Bronchial epithelial cell (primary cell): ENCODE results near the gene A2ML1. TPM values are rescaled to one million over a fixed set of nuclear protein-coding genes. Genes with fewer than 3 reads are reported as not detected.
"Not testable (repeated sequence)": the region's sequence is repeated elsewhere in the genome, so short reads cannot be mapped to it uniquely, and the experiment has no call there.

Experiments
- DNase-seq: peaks from one replicate; pipeline ENCODE4 v3.0.0-alpha.2; 2010; ENCODE audit warnings: low read depth
- FAIRE-seq: peaks from 2 replicates; lab custom pipeline; 2011; peaks lifted over from hg19 to GRCh38; lab: Jason Lieb, UNC
- H3K27me3 ChIP-seq: 2 replicates; pipeline ENCODE4 v1.5.1; 2011; ENCODE audit warnings: low read length; ENCODE audit not compliant: control insufficient read depth, insufficient read depth
- H3K36me3 ChIP-seq: 2 replicates; pipeline ENCODE4 v1.5.1; 2011; ENCODE audit warnings: low read length; ENCODE audit not compliant: control insufficient read depth, insufficient read depth
- H3K4me3 ChIP-seq: 2 replicates; pipeline ENCODE4 v1.5.1; 2011; ENCODE audit warnings: mild to moderate bottlenecking, low read depth, low read length, control low read depth
- CTCF ChIP-seq: IDR thresholded peaks from 2 replicates; pipeline ENCODE4 v1.5.1; 2011; ENCODE audit warnings: mild to moderate bottlenecking, moderate library complexity, low read length, control low read depth, inconsistent platforms; ENCODE audit not compliant: insufficient read depth, severe bottlenecking
- total RNA-seq: library from RNA; depleted of rRNA; stranded (reverse); fragments of >200 nt; gene quantifications from 2 replicates; pipeline ENCODE4 v1.2.1, GENCODE V29; 2014

A2ML1 gene
- total RNA-seq, 1 donor from 2014 or later: 61.9 TPM

GRCh38 chr12:8909752-8910151 is 87.3 kb downstream of the A2ML1 start:
- DNase-seq: no peak
- H3K36me3 ChIP-seq: no peaks in the 10 kb centered on the region
- no peak for TF ChIP-seq CTCF
- no peaks in the 10 kb centered on the region for H3K27me3 ChIP-seq
- FAIRE-seq: no peak
- no peak overlapping the region for H3K4me3 ChIP-seq

DNA sequence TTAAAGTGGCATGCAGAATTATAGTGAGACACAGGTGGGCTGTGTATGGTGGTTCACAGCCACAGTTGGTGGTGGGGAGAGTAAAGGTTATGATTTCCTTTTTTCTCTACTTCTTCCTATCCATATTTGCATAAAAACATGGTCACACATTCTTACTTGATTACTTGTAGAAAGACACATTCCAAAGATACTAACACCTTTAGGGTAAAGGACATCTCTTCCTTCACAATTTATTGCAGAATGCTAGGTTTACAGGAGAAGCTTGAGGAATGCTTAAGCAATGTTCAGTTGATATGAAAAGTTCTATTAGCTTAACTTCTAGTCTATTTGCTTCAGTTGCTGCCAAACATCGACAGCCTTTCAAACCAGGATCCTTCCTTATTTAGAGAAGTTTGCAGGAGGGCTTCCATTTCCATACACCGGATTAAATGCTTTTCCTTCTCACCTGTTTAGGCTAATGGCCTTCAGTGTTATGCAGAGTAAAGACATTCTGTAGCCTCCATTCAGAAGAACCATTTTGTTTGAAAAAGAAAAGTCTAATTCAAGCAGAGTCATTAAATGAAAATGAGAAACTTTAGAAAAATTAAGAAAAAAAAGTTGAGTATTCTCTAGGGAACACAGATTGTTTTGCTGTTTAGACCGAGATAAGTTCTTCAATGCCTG is 89.3 kb downstream of the A2ML1 start:
- Histone ChIP-seq H3K27me3 (no peaks in the 10 kb centered on the region), H3K4me3 (no peak overlapping the region), H3K36me3 (no peaks in the 10 kb centered on the region)
- DNase-seq: peak; percentile 13
- no peak for FAIRE-seq
- no peak for TF ChIP-seq CTCF

DNA sequence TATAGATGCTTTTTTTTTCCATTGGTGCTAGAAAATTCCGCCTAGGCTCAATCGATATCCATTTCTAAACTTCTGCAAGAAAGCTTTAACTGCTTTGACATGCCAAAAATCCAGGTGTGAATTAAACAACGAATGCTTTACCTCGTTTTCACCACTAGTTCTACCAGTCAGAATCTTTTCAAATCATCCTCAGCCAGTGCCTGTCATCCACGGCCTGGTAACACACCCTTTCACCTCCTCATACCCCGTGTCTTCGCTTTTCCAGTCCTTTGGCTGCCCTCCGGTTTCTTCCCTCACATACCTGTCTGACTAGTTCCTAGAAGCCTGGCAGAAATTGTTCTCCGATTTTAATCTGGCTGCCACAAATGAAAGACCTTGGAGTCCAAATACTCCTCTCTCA is 90.5 kb downstream of the A2ML1 start:
- TF ChIP-seq CTCF: peak; percentile 38
- H3K4me3 ChIP-seq: no peak overlapping the region
- no peaks in the 10 kb centered on the region for H3K27me3 ChIP-seq
- H3K36me3 ChIP-seq: no peaks in the 10 kb centered on the region
- DNase-seq: peak; percentile 62
- no peak for FAIRE-seq

- FAIRE-seq (no peak), DNase-seq (no peak)
- TF ChIP-seq CTCF: no peak
- Histone ChIP-seq H3K27me3 (no peaks in the 10 kb centered on the region), H3K4me3 (peak overlapping the region; percentile 39), H3K36me3 (no peaks in the 10 kb centered on the region)
These were observed 91.2 kb downstream of the A2ML1 start for GRCh38 chr12:8913702-8914032.

DNA sequence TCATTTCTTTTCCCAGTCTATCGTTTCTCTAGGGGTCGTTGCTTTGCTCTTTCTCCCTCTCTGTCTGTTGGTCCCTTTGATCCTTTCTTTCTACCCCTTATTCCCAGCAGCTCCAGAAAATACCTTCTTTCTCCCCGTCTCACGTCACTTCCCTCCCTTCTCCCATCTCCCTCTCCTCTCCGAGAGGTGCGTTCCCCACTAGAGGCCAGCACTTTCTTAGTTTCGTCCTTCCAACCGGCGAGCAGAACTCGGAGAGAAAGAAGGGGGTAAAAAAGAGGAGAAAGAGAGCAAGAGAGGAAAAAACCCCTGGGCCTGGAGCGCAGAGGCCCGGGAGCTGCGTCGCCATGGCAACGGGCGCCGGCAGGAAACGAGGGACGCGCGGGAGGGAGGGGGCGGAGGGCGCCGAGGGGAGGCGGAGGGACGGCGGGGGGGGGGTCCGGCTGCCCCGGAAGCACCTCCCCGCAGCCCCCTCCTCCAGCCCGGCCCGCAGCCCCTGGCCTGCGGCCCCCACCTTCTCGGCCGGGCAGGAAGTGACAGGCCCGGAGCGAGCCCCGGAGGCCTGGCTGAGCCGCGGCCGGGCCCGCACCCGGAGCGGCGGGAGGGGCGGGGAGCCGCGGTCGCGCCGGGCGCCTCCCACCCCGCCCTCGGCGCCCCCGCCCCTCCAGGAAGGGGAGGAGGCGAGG is 91.8 kb downstream of the A2ML1 start, which contains the start of gene PHC1:
Gene PHC1 (plus strand): TSS at position 477 of the 683 bp plus-strand sequence. CDS start 3,169 bp downstream, outside the sequence.
- not testable (repeated sequence) for H3K36me3 ChIP-seq, FAIRE-seq, H3K27me3 ChIP-seq
- DNase-seq: peak; percentile 62
- H3K4me3 ChIP-seq: peak within 1 kb of the TSS; percentile 39
- peak; percentile 56 for TF ChIP-seq CTCF
